ENCODE measurements around the gene TNFRSF4.

DNA sequence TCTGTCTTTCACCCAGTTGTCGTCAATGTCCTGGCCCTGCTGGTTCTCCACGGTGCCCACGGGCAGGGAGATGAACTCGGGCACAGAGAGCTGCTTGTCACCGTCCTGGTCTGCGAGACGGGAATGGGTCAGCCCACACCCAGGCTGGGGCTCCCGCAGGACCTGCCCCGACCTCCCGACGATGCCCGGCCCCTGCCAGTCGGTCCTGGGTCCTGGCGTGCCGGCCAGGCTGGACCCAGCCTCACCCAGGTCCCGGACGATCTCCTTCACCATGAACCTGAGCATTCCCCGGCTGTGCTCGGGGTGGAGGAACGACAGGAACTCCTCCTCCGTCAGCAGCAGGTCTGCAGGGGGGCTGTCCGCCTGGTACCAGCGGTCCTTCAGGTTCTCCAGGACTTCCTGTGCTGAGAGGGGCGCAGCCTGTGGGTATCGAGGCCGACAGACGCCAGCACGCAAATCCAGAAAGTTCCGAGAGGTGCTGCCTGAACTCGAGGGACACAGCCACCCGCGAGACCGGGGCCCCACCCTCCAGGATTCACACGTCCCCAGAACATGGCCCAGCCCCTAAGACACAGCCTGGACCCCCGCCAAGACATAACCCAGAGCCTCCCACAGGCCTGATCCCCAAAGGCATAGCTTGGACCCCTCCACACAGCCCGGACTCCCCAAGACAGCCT lies 4.7 kb upstream of the TNFRSF4 start:
- TF ChIP-seq, protein P1, sequence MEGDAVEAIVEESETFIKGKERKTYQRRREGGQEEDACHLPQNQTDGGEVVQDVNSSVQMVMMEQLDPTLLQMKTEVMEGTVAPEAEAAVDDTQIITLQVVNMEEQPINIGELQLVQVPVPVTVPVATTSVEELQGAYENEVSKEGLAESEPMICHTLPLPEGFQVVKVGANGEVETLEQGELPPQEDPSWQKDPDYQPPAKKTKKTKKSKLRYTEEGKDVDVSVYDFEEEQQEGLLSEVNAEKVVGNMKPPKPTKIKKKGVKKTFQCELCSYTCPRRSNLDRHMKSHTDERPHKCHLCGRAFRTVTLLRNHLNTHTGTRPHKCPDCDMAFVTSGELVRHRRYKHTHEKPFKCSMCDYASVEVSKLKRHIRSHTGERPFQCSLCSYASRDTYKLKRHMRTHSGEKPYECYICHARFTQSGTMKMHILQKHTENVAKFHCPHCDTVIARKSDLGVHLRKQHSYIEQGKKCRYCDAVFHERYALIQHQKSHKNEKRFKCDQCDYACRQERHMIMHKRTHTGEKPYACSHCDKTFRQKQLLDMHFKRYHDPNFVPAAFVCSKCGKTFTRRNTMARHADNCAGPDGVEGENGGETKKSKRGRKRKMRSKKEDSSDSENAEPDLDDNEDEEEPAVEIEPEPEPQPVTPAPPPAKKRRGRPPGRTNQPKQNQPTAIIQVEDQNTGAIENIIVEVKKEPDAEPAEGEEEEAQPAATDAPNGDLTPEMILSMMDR (IDR thresholded peaks at IDR 0.05) = no peak
- no peak for TF ChIP-seq EP300 (IDR thresholded peaks at IDR 0.05)
- TF ChIP-seq POLR2AphosphoS5 (IDR thresholded peaks at IDR 0.05) = no peak
- TF ChIP-seq POLR2A (IDR thresholded peaks at IDR 0.05) = no peak
